ENCODE measurements around the gene PXT1.

The PXT1 gene

GRCh38 chr6:36376742-36377141 lies 65.9 kb downstream of the PXT1 start:
- H3K27me3 ChIP-seq (replicated peaks; ENCODE audit: control insufficient read depth, insufficient read depth, low read length), result no peaks in the 10 kb centered on the region
- no peak for DNase-seq (ENCODE audit: extremely low read depth, insufficient read length)
- no peak overlapping the region for H3K4me3 ChIP-seq (replicated peaks; ENCODE audit: low read depth, low read length)
- TF ChIP-seq, protein P1, sequence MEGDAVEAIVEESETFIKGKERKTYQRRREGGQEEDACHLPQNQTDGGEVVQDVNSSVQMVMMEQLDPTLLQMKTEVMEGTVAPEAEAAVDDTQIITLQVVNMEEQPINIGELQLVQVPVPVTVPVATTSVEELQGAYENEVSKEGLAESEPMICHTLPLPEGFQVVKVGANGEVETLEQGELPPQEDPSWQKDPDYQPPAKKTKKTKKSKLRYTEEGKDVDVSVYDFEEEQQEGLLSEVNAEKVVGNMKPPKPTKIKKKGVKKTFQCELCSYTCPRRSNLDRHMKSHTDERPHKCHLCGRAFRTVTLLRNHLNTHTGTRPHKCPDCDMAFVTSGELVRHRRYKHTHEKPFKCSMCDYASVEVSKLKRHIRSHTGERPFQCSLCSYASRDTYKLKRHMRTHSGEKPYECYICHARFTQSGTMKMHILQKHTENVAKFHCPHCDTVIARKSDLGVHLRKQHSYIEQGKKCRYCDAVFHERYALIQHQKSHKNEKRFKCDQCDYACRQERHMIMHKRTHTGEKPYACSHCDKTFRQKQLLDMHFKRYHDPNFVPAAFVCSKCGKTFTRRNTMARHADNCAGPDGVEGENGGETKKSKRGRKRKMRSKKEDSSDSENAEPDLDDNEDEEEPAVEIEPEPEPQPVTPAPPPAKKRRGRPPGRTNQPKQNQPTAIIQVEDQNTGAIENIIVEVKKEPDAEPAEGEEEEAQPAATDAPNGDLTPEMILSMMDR (IDR thresholded peaks at IDR 0.05; ENCODE audit: insufficient read depth, low read length, poor library complexity, severe bottlenecking), result no peak
- no peaks in the 10 kb centered on the region for H3K36me3 ChIP-seq (ENCODE audit: control insufficient read depth, insufficient read depth, low read length)

DNA sequence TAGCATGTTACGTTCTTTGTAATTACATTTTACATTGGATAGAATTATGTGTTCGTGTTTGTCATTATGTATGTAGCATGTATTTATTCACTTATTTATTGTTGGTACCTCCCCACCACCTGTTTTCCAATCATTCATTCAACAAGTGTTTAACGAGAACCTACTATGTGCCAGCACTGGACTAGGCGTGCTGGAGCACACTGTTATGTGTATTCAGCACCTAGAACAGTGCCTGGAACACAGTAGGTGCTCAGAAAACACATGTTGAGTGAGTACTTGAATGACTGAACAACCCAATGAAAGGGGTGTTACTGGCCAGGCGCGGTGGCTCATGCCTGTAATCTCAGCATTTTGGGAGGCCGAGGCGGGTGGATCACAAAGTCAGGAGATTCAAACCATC lies 66.5 kb downstream of the PXT1 start:
- no peak overlapping the region for H3K4me3 ChIP-seq (replicated peaks; ENCODE audit: low read depth, low read length)
- H3K27me3 ChIP-seq (replicated peaks; ENCODE audit: control insufficient read depth, insufficient read depth, low read length), result no peaks in the 10 kb centered on the region
- no peaks in the 10 kb centered on the region for H3K36me3 ChIP-seq (ENCODE audit: control insufficient read depth, insufficient read depth, low read length)
- DNase-seq (ENCODE audit: extremely low read depth, insufficient read length), result no peak
- TF ChIP-seq, protein P1 (IDR thresholded peaks at IDR 0.05; ENCODE audit: insufficient read depth, low read length, poor library complexity, severe bottlenecking), result no peak

GRCh38 chr6:36375644-36376155 lies 67.0 kb downstream of the PXT1 start:
- no peaks in the 10 kb centered on the region for H3K27me3 ChIP-seq (replicated peaks; ENCODE audit: control insufficient read depth, insufficient read depth, low read length)
- H3K4me3 ChIP-seq (replicated peaks; ENCODE audit: low read depth, low read length), result no peak overlapping the region
- DNase-seq (ENCODE audit: extremely low read depth, insufficient read length), result no peak
- no peaks in the 10 kb centered on the region; the same call in 1 of the 2 replicates for H3K36me3 ChIP-seq (ENCODE audit: control insufficient read depth, insufficient read depth, low read length)
- TF ChIP-seq, protein P1 (IDR thresholded peaks at IDR 0.05; ENCODE audit: insufficient read depth, low read length, poor library complexity, severe bottlenecking), result no peak

- Histone ChIP-seq H3K36me3 (ENCODE audit: control insufficient read depth, insufficient read depth, low read length) (no peaks in the 10 kb centered on the region; the same call in 1 of the 2 replicates), H3K27me3 (replicated peaks; ENCODE audit: control insufficient read depth, insufficient read depth, low read length) (no peaks in the 10 kb centered on the region), H3K4me3 (replicated peaks; ENCODE audit: low read depth, low read length) (no peak overlapping the region)
- no peak for DNase-seq (ENCODE audit: extremely low read depth, insufficient read length)
- TF ChIP-seq, protein P1 (IDR thresholded peaks at IDR 0.05; ENCODE audit: insufficient read depth, low read length, poor library complexity, severe bottlenecking), result no peak
Measured at GRCh38 chr6:36374972-36375371, 67.7 kb downstream of the PXT1 start.

GRCh38 chr6:36374194-36374593 lies 68.5 kb downstream of the PXT1 start:
- Histone ChIP-seq H3K4me3 (replicated peaks; ENCODE audit: low read depth, low read length) (no peak overlapping the region), H3K36me3 (ENCODE audit: control insufficient read depth, insufficient read depth, low read length) (no peaks in the 10 kb centered on the region; the same call in 1 of the 2 replicates), H3K27me3 (replicated peaks; ENCODE audit: control insufficient read depth, insufficient read depth, low read length) (no peaks in the 10 kb centered on the region)
- no peak for DNase-seq (ENCODE audit: extremely low read depth, insufficient read length)
- TF ChIP-seq, protein P1 (IDR thresholded peaks at IDR 0.05; ENCODE audit: insufficient read depth, low read length, poor library complexity, severe bottlenecking), result no peak

Data from GM06990 (cell line).